PC-9 (cell line): ENCODE results near the gene UBAP2L. TPM values are rescaled to one million over a fixed set of nuclear protein-coding genes. Genes with fewer than 3 reads are reported as not detected.

Experiments
- Bru-seq: library from RNA; stranded (reverse); fragments of 400-500 nt; gene quantifications from one replicate; lab custom pipeline; 2021; lab: Mats Ljungman, UMichigan
- BruChase-seq, 2 experiments: library from RNA; stranded (reverse); fragments of 400-500 nt; gene quantifications; one replicate each; lab custom pipeline; 2021; lab: Mats Ljungman, UMichigan
- BruUV-seq: library from RNA; stranded (reverse); fragments of 400-500 nt; replicated peaks from 2 replicates; lab custom pipeline; 2021; lab: Mats Ljungman, UMichigan
- CTCF ChIA-PET: fragments of 300-600 bp; sonication (Branson Sonifier 250); formaldehyde crosslinking; loops from one replicate; lab custom pipeline; 2022; ENCODE audit warnings: antibody characterized with exemption; lab: Charles Lee
- POLR2A ChIA-PET: fragments of 300-600 bp; sonication (Branson Sonifier 250); formaldehyde crosslinking; loops from one replicate; lab custom pipeline; 2022; ENCODE audit warnings: antibody characterized with exemption; ENCODE audit not compliant: unreplicated experiment; lab: Charles Lee
- DNase-seq, 2 experiments: peaks; one replicate each; pipeline versions ENCODE4 v3.0.0 to v3.0.0-alpha.2; 2015 to 2022; ENCODE audit warnings: mixed read lengths in 1 of 2
- H2AFZ ChIP-seq: fragments of 200-600 bp; sonication (generic); 2 replicates; pipeline ENCODE4 v1.8.1; 2017; ENCODE audit warnings: antibody characterized with exemption
- H3F3A ChIP-seq: fragments of 200-600 bp; sonication (generic); 2 replicates; pipeline ENCODE4 v1.8.1; 2017; ENCODE audit warnings: antibody characterized with exemption, mild to moderate bottlenecking, low read depth; ENCODE audit not compliant: insufficient read depth
- H3K27ac ChIP-seq: fragments of 200-600 bp; sonication (generic); 2 replicates; pipeline ENCODE4 v1.6.1; 2016; ENCODE audit warnings: mixed run types
- H3K27me3 ChIP-seq: fragments of 200-600 bp; sonication (generic); 2 replicates; pipeline ENCODE4 v1.6.1; 2016; ENCODE audit warnings: low read depth, mixed run types; ENCODE audit not compliant: insufficient read depth
- H3K36me3 ChIP-seq: fragments of 200-600 bp; sonication (generic); 2 replicates; pipeline ENCODE4 v1.6.1; 2016; ENCODE audit warnings: low read depth, mixed run types
- H3K4me1 ChIP-seq: fragments of 200-600 bp; sonication (generic); replicated peaks from 2 replicates; pipeline ENCODE4 v1.6.1; 2016; ENCODE audit warnings: mixed run types; ENCODE audit not compliant: insufficient read depth
- H3K4me2 ChIP-seq: fragments of 200-600 bp; sonication (generic); 2 replicates; pipeline ENCODE4 v1.6.1; 2017; ENCODE audit warnings: mixed run types
- H3K4me3 ChIP-seq: fragments of 200-600 bp; sonication (generic); 2 replicates; pipeline ENCODE4 v1.6.1; 2016; ENCODE audit warnings: mixed run types
- H3K79me2 ChIP-seq: fragments of 200-600 bp; sonication (generic); 2 replicates; pipeline ENCODE4 v1.6.1; 2017; ENCODE audit warnings: low read depth, mixed run types
- H3K9me2 ChIP-seq: fragments of 200-600 bp; sonication (generic); 2 replicates; pipeline ENCODE4 v1.8.1; 2017; ENCODE audit warnings: mild to moderate bottlenecking; ENCODE audit not compliant: insufficient read depth
- H3K9me3 ChIP-seq: fragments of 200-600 bp; sonication (generic); 2 replicates; pipeline ENCODE4 v1.8.1; 2016; ENCODE audit warnings: low read depth; ENCODE audit not compliant: insufficient read depth
- H4K20me1 ChIP-seq: fragments of 200-600 bp; sonication (generic); 2 replicates; pipeline ENCODE4 v1.8.1; 2017; ENCODE audit not compliant: insufficient read depth
- CTCF ChIP-seq: fragments of 200-600 bp; sonication (generic); conservative IDR thresholded peaks from 2 replicates; pipeline ENCODE4 v1.6.1; 2017; ENCODE audit warnings: mixed run types, antibody characterized with exemption, mild to moderate bottlenecking, moderate library complexity
- EZH2 ChIP-seq: fragments of 200-600 bp; sonication (generic); IDR thresholded peaks from 2 replicates; pipeline ENCODE4 v1.8.0; 2017; ENCODE audit warnings: antibody characterized with exemption, low read depth
- intact Hi-C: fragments of 100-400 bp; cut with micrococcal nuclease; formaldehyde crosslinking; loops from one replicate; pipeline ENCODE4 v1.10.0; 2022; ENCODE audit not compliant: unreplicated experiment
- long read RNA-seq: library from polyadenylated mRNA; stranded (forward); transcript quantifications from one replicate; pipeline ENCODE4 v2.0.0, GENCODE V29; 2022
- total RNA-seq: library from RNA; stranded (reverse); gene quantifications from 2 replicates; pipeline ENCODE4 v1.2.3, GENCODE V29; 2021

UBAP2L gene
- total RNA-seq (101 and 157 TPM in 2 replicates), Bru-seq, nascent RNA (percentile 95 among the genes with signal in this experiment), BruChase-seq, experiment 1, labeled RNA remaining after a 2-hour chase (percentile 92 among the genes with signal in this experiment), BruChase-seq, experiment 2, labeled RNA remaining after a 6-hour chase (percentile 93 among the genes with signal in this experiment)
- long read RNA-seq, transcript UBAP2L-202 (25 exons, 3,411 nt), result major isoform, 5 of 136 reads
- long read RNA-seq, partial matches to known transcripts, result 16 of 136 reads
- long read RNA-seq, other reads (novel, unspliced or antisense), result 114 of 136 reads

GRCh38 chr1:154220071-154220969, at the start of gene UBAP2L:
Gene UBAP2L (plus strand): TSS chr1:154220955. CDS start chr1:154225124, 4,169 bp downstream.
- CTCF ChIA-PET, result interaction anchor here (0.6 kb wide), 1 partner anchor 326 kb away, joined by 5 read pairs; no protein-coding TSS in a partner anchor

GRCh38 chr1:154171223-154171583, 49.6 kb upstream of the UBAP2L start:
- H3K27ac ChIP-seq, result no peak overlapping the region

More at GRCh38 chr1:154220071-154220969, at the start of gene UBAP2L:
- no peaks in the 10 kb centered on the region for H3K9me2 ChIP-seq
- H3F3A ChIP-seq, result peaks cover 14% of the 10 kb centered on the region; the same call in 1 of the 2 replicates
- peaks cover 43% of the 10 kb centered on the region for H3K36me3 ChIP-seq
- TF ChIP-seq EZH2 (no peak), CTCF (no peak)
- peak within 1 kb of the TSS; percentile 97 for H3K27ac ChIP-seq
- intact Hi-C loops, result loop anchor here (1.0 kb wide), 1 partner anchor 38 kb away; no protein-coding TSS in a partner anchor
- DNase-seq, result peak; percentile 94 to 98
- H4K20me1 ChIP-seq, result peaks cover 35% of the 10 kb centered on the region
- BruUV-seq, result TSS peak; percentile 71
- H3K4me1 ChIP-seq, result peaks cover 33% of the 10 kb centered on the region
- peaks cover 88% of the 10 kb centered on the region for H3K79me2 ChIP-seq
- no peaks in the 10 kb centered on the region for H3K9me3 ChIP-seq
- H2AFZ ChIP-seq, result peak within 1 kb of the TSS; percentile 97
- H3K4me3 ChIP-seq, result peak within 1 kb of the TSS; percentile 99
- H3K4me2 ChIP-seq, result peak within 1 kb of the TSS; percentile 100
- no peaks in the 10 kb centered on the region for H3K27me3 ChIP-seq
- POLR2A ChIA-PET, result interaction anchor here (0.5 to 1.0 kb wide), 5 partner anchors 230 to 1658 kb away, joined by 3 to 6 read pairs (median 3); partner anchors contain the start of gene RPS27

More at GRCh38 chr1:154171223-154171583, 49.6 kb upstream of the UBAP2L start:
- CTCF ChIA-PET, result no interaction called here
- POLR2A ChIA-PET, result interaction anchor here (0.6 to 0.7 kb wide), 2 partner anchors 202 to 441 kb away, joined by 6 to 7 read pairs; no protein-coding TSS in a partner anchor
- BruUV-seq, result no TSS peak
- H3K4me1 ChIP-seq, result no peaks in the 10 kb centered on the region
- H3K79me2 ChIP-seq, result peaks cover 25% of the 10 kb centered on the region
- no peak overlapping the region for H2AFZ ChIP-seq
- TF ChIP-seq EZH2 (no peak), CTCF (no peak)
- peaks cover 39% of the 10 kb centered on the region for H4K20me1 ChIP-seq
- H3K4me3 ChIP-seq, result no peak overlapping the region
- intact Hi-C loops, result no loop called here
- no peak overlapping the region for H3K4me2 ChIP-seq
- H3F3A ChIP-seq, result peaks cover 22% of the 10 kb centered on the region; the same call in 1 of the 2 replicates
- H3K36me3 ChIP-seq, result peaks cover 71% of the 10 kb centered on the region
- no peak for DNase-seq
- no peaks in the 10 kb centered on the region for H3K9me2 ChIP-seq
- no peaks in the 10 kb centered on the region for H3K27me3 ChIP-seq
- H3K9me3 ChIP-seq, result no peaks in the 10 kb centered on the region
